ENCODE measurements around the gene MAP6D1.

The MAP6D1 gene

GRCh38 chr3:183811638-183812037, 13.7 kb downstream of the MAP6D1 start:
- no peak overlapping the region for H3K4me3 ChIP-seq (ENCODE audit: low read length)
- no peak for DNase-seq (ENCODE audit: low read depth)
- TF ChIP-seq CTCF (conservative IDR thresholded peaks at IDR 0.05; ENCODE audit: low read depth, low read length) = no peak

- no peak for DNase-seq (ENCODE audit: low read depth)
- TF ChIP-seq CTCF (conservative IDR thresholded peaks at IDR 0.05; ENCODE audit: low read depth, low read length) = no peak
- H3K4me3 ChIP-seq (ENCODE audit: low read length) = no peak overlapping the region
These were observed 14.5 kb downstream of the MAP6D1 start for GRCh38 chr3:183810643-183811594.

GRCh38 chr3:183809270-183809669, 16.1 kb downstream of the MAP6D1 start:
- no peak for DNase-seq (ENCODE audit: low read depth)
- TF ChIP-seq CTCF (conservative IDR thresholded peaks at IDR 0.05; ENCODE audit: low read depth, low read length) = no peak
- no peak overlapping the region for H3K4me3 ChIP-seq (ENCODE audit: low read length)

GRCh38 chr3:183808355-183808754, 17.0 kb downstream of the MAP6D1 start:
- TF ChIP-seq CTCF (conservative IDR thresholded peaks at IDR 0.05; ENCODE audit: low read depth, low read length) = no peak
- DNase-seq (ENCODE audit: low read depth) = no peak

GRCh38 chr3:183807881-183808280, 17.5 kb downstream of the MAP6D1 start:
- DNase-seq (ENCODE audit: low read depth) = no peak
- TF ChIP-seq CTCF (conservative IDR thresholded peaks at IDR 0.05; ENCODE audit: low read depth, low read length) = no peak
- no peak overlapping the region for H3K4me3 ChIP-seq (ENCODE audit: low read length)

More at GRCh38 chr3:183808355-183808754, 17.0 kb downstream of the MAP6D1 start:
- H3K4me3 ChIP-seq (ENCODE audit: low read length) = no peak overlapping the region

GRCh38 chr3:183807209-183807728, 18.1 kb downstream of the MAP6D1 start:
- TF ChIP-seq CTCF (conservative IDR thresholded peaks at IDR 0.05; ENCODE audit: low read depth, low read length) = no peak
- H3K4me3 ChIP-seq (ENCODE audit: low read length) = no peak overlapping the region
- DNase-seq (ENCODE audit: low read depth) = no peak

- TF ChIP-seq CTCF (conservative IDR thresholded peaks at IDR 0.05; ENCODE audit: low read depth, low read length) = no peak
- no peak for DNase-seq (ENCODE audit: low read depth)
- H3K4me3 ChIP-seq (ENCODE audit: low read length) = no peak overlapping the region
These were observed 22.4 kb downstream of the MAP6D1 start for GRCh38 chr3:183802989-183803388.

Data from retinal pigment epithelial cell (primary cell).